Measurements from ENCODE around the gene SLIT3.

Gene SLIT3

GRCh38 chr5:169272731-169273427 is 28.1 kb downstream of the SLIT3 start:
- H3K4me3 ChIP-seq (ENCODE audit: low read depth in 1 of 2, low read length in 2 of 2), result no peak overlapping the region
- no peak overlapping the region for H3K9ac ChIP-seq (ENCODE audit: low read depth in 1 of 2, low read length in 2 of 2)
- no peaks in the 10 kb centered on the region for H3K36me3 ChIP-seq (ENCODE audit: control insufficient read depth in 1 of 2, insufficient read depth in 2 of 2, low read length in 2 of 2)
- no peak overlapping the region for H3K27ac ChIP-seq (ENCODE audit: low read depth, low read length)
- H3K27me3 ChIP-seq (ENCODE audit: control insufficient read depth in 1 of 2, insufficient read depth in 2 of 2, low read length in 2 of 2), result no peaks in the 10 kb centered on the region
- H3K4me1 ChIP-seq (ENCODE audit: control insufficient read depth in 1 of 2, insufficient read depth in 2 of 2, low read length in 2 of 2), result no peaks in the 10 kb centered on the region
- H3K9me3 ChIP-seq (ENCODE audit: control insufficient read depth in 1 of 2, low read length in 2 of 2), result no peaks in the 10 kb centered on the region

- H3K27ac ChIP-seq (ENCODE audit: low read depth, low read length), result no peak overlapping the region
- no peaks in the 10 kb centered on the region for H3K4me1 ChIP-seq (ENCODE audit: control insufficient read depth in 1 of 2, insufficient read depth in 2 of 2, low read length in 2 of 2)
- H3K9me3 ChIP-seq (ENCODE audit: control insufficient read depth in 1 of 2, low read length in 2 of 2), result no peaks in the 10 kb centered on the region
- H3K27me3 ChIP-seq (ENCODE audit: control insufficient read depth in 1 of 2, insufficient read depth in 2 of 2, low read length in 2 of 2), result no peaks in the 10 kb centered on the region
- H3K4me3 ChIP-seq (ENCODE audit: low read depth in 1 of 2, low read length in 2 of 2), result no peak overlapping the region
- no peak overlapping the region for H3K9ac ChIP-seq (ENCODE audit: low read depth in 1 of 2, low read length in 2 of 2)
- no peaks in the 10 kb centered on the region for H3K36me3 ChIP-seq (ENCODE audit: control insufficient read depth in 1 of 2, insufficient read depth in 2 of 2, low read length in 2 of 2)
Measured at GRCh38 chr5:169272111-169272510, 28.8 kb downstream of the SLIT3 start.

- Histone ChIP-seq H3K27me3 (ENCODE audit: control insufficient read depth in 1 of 2, insufficient read depth in 2 of 2, low read length in 2 of 2) (no peaks in the 10 kb centered on the region), H3K4me3 (ENCODE audit: low read depth in 1 of 2, low read length in 2 of 2) (no peak overlapping the region), H3K9me3 (ENCODE audit: control insufficient read depth in 1 of 2, low read length in 2 of 2) (no peaks in the 10 kb centered on the region), H3K4me1 (ENCODE audit: control insufficient read depth in 1 of 2, insufficient read depth in 2 of 2, low read length in 2 of 2) (no peaks in the 10 kb centered on the region), H3K9ac (ENCODE audit: low read depth in 1 of 2, low read length in 2 of 2) (no peak overlapping the region), H3K36me3 (ENCODE audit: control insufficient read depth in 1 of 2, insufficient read depth in 2 of 2, low read length in 2 of 2) (no peaks in the 10 kb centered on the region), H3K27ac (ENCODE audit: low read depth, low read length) (no peak overlapping the region)
Measured at GRCh38 chr5:169270827-169271226, 30.1 kb downstream of the SLIT3 start.

GRCh38 chr5:169268019-169268418 is 32.9 kb downstream of the SLIT3 start:
- Histone ChIP-seq H3K27me3 (ENCODE audit: control insufficient read depth in 1 of 2, insufficient read depth in 2 of 2, low read length in 2 of 2) (peaks cover 0 to 4% of the 10 kb centered on the region in 2 donors), H3K9me3 (ENCODE audit: control insufficient read depth in 1 of 2, low read length in 2 of 2) (no peaks in the 10 kb centered on the region), H3K36me3 (ENCODE audit: control insufficient read depth in 1 of 2, insufficient read depth in 2 of 2, low read length in 2 of 2) (no peaks in the 10 kb centered on the region), H3K9ac (ENCODE audit: low read depth in 1 of 2, low read length in 2 of 2) (no peak overlapping the region), H3K4me3 (ENCODE audit: low read depth in 1 of 2, low read length in 2 of 2) (no peak overlapping the region), H3K27ac (ENCODE audit: low read depth, low read length) (no peak overlapping the region), H3K4me1 (ENCODE audit: control insufficient read depth in 1 of 2, insufficient read depth in 2 of 2, low read length in 2 of 2) (no peaks in the 10 kb centered on the region)

- no peak overlapping the region for H3K9ac ChIP-seq (ENCODE audit: low read depth in 1 of 2, low read length in 2 of 2)
- peaks cover 0 to 4% of the 10 kb centered on the region in 2 donors for H3K27me3 ChIP-seq (ENCODE audit: control insufficient read depth in 1 of 2, insufficient read depth in 2 of 2, low read length in 2 of 2)
- no peak overlapping the region for H3K4me3 ChIP-seq (ENCODE audit: low read depth in 1 of 2, low read length in 2 of 2)
- no peak overlapping the region for H3K27ac ChIP-seq (ENCODE audit: low read depth, low read length)
- H3K36me3 ChIP-seq (ENCODE audit: control insufficient read depth in 1 of 2, insufficient read depth in 2 of 2, low read length in 2 of 2), result no peaks in the 10 kb centered on the region
- H3K4me1 ChIP-seq (ENCODE audit: control insufficient read depth in 1 of 2, insufficient read depth in 2 of 2, low read length in 2 of 2), result no peaks in the 10 kb centered on the region
- H3K9me3 ChIP-seq (ENCODE audit: control insufficient read depth in 1 of 2, low read length in 2 of 2), result no peaks in the 10 kb centered on the region
Measured at GRCh38 chr5:169265888-169266287, 35.1 kb downstream of the SLIT3 start.

- no peaks in the 10 kb centered on the region for H3K4me1 ChIP-seq (ENCODE audit: control insufficient read depth in 1 of 2, insufficient read depth in 2 of 2, low read length in 2 of 2)
Measured at GRCh38 chr5:169263591-169263990, 37.3 kb downstream of the SLIT3 start.

GRCh38 chr5:169260896-169261569 is 39.9 kb downstream of the SLIT3 start:
- H3K4me1 ChIP-seq (ENCODE audit: control insufficient read depth in 1 of 2, insufficient read depth in 2 of 2, low read length in 2 of 2), result no peaks in the 10 kb centered on the region
- H3K27ac ChIP-seq (ENCODE audit: low read depth, low read length), result no peak overlapping the region
- no peaks in the 10 kb centered on the region for H3K36me3 ChIP-seq (ENCODE audit: control insufficient read depth in 1 of 2, insufficient read depth in 2 of 2, low read length in 2 of 2)
- H3K27me3 ChIP-seq (ENCODE audit: control insufficient read depth in 1 of 2, insufficient read depth in 2 of 2, low read length in 2 of 2), result peaks cover 0 to 4% of the 10 kb centered on the region in 2 donors
- no peak overlapping the region for H3K9ac ChIP-seq (ENCODE audit: low read depth in 1 of 2, low read length in 2 of 2)
- no peaks in the 10 kb centered on the region for H3K9me3 ChIP-seq (ENCODE audit: control insufficient read depth in 1 of 2, low read length in 2 of 2)
- H3K4me3 ChIP-seq (ENCODE audit: low read depth in 1 of 2, low read length in 2 of 2), result no peak overlapping the region

More at GRCh38 chr5:169263591-169263990, 37.3 kb downstream of the SLIT3 start:
- Histone ChIP-seq H3K9ac (ENCODE audit: low read depth in 1 of 2, low read length in 2 of 2) (no peak overlapping the region), H3K27ac (ENCODE audit: low read depth, low read length) (no peak overlapping the region), H3K4me3 (ENCODE audit: low read depth in 1 of 2, low read length in 2 of 2) (no peak overlapping the region), H3K27me3 (ENCODE audit: control insufficient read depth in 1 of 2, insufficient read depth in 2 of 2, low read length in 2 of 2) (peaks cover 0 to 4% of the 10 kb centered on the region in 2 donors), H3K36me3 (ENCODE audit: control insufficient read depth in 1 of 2, insufficient read depth in 2 of 2, low read length in 2 of 2) (no peaks in the 10 kb centered on the region), H3K9me3 (ENCODE audit: control insufficient read depth in 1 of 2, low read length in 2 of 2) (no peaks in the 10 kb centered on the region)

- no peak overlapping the region for H3K27ac ChIP-seq (ENCODE audit: low read depth, low read length)
- no peak overlapping the region for H3K4me3 ChIP-seq (ENCODE audit: low read depth in 1 of 2, low read length in 2 of 2)
- no peaks in the 10 kb centered on the region for H3K9me3 ChIP-seq (ENCODE audit: control insufficient read depth in 1 of 2, low read length in 2 of 2)
- H3K9ac ChIP-seq (ENCODE audit: low read depth in 1 of 2, low read length in 2 of 2), result no peak overlapping the region
- H3K36me3 ChIP-seq (ENCODE audit: control insufficient read depth in 1 of 2, insufficient read depth in 2 of 2, low read length in 2 of 2), result no peaks in the 10 kb centered on the region
- no peaks in the 10 kb centered on the region for H3K27me3 ChIP-seq (ENCODE audit: control insufficient read depth in 1 of 2, insufficient read depth in 2 of 2, low read length in 2 of 2)
- no peaks in the 10 kb centered on the region for H3K4me1 ChIP-seq (ENCODE audit: control insufficient read depth in 1 of 2, insufficient read depth in 2 of 2, low read length in 2 of 2)
Measured at GRCh38 chr5:169258372-169259000, 42.5 kb downstream of the SLIT3 start.

GRCh38 chr5:169256191-169256590 is 44.7 kb downstream of the SLIT3 start:
- Histone ChIP-seq H3K9me3 (ENCODE audit: control insufficient read depth in 1 of 2, low read length in 2 of 2) (no peaks in the 10 kb centered on the region), H3K9ac (ENCODE audit: low read depth in 1 of 2, low read length in 2 of 2) (no peak overlapping the region), H3K27me3 (ENCODE audit: control insufficient read depth in 1 of 2, insufficient read depth in 2 of 2, low read length in 2 of 2) (no peaks in the 10 kb centered on the region), H3K4me3 (ENCODE audit: low read depth in 1 of 2, low read length in 2 of 2) (no peak overlapping the region), H3K27ac (ENCODE audit: low read depth, low read length) (no peak overlapping the region), H3K36me3 (ENCODE audit: control insufficient read depth in 1 of 2, insufficient read depth in 2 of 2, low read length in 2 of 2) (no peaks in the 10 kb centered on the region), H3K4me1 (ENCODE audit: control insufficient read depth in 1 of 2, insufficient read depth in 2 of 2, low read length in 2 of 2) (no peaks in the 10 kb centered on the region)

GRCh38 chr5:169253071-169253470 is 47.9 kb downstream of the SLIT3 start:
- no peaks in the 10 kb centered on the region for H3K27me3 ChIP-seq (ENCODE audit: control insufficient read depth in 1 of 2, insufficient read depth in 2 of 2, low read length in 2 of 2)
- no peaks in the 10 kb centered on the region for H3K9me3 ChIP-seq (ENCODE audit: control insufficient read depth in 1 of 2, low read length in 2 of 2)
- no peak overlapping the region for H3K9ac ChIP-seq (ENCODE audit: low read depth in 1 of 2, low read length in 2 of 2)
- H3K27ac ChIP-seq (ENCODE audit: low read depth, low read length), result no peak overlapping the region
- no peak overlapping the region for H3K4me3 ChIP-seq (ENCODE audit: low read depth in 1 of 2, low read length in 2 of 2)
- no peaks in the 10 kb centered on the region for H3K36me3 ChIP-seq (ENCODE audit: control insufficient read depth in 1 of 2, insufficient read depth in 2 of 2, low read length in 2 of 2)
- no peaks in the 10 kb centered on the region for H3K4me1 ChIP-seq (ENCODE audit: control insufficient read depth in 1 of 2, insufficient read depth in 2 of 2, low read length in 2 of 2)
